A549 (cell line): Measurements from ENCODE around the gene RGS9BP. TPM values are rescaled to one million over a fixed set of nuclear protein-coding genes. Genes with fewer than 3 reads are reported as not detected.

Experiments
- ATAC-seq, 2 experiments: fragments of 200-7000 bp in 1 of 2; fragments of >200 bp in 1 of 2; cut with Nextera tagmentation in 1 of 2; cut with Tn5 transposase in 1 of 2; 3 replicates each; pipeline versions ENCODE4 v1.8.0 to v1.9.1; 2018 to 2020; ENCODE audit warnings: mild to moderate bottlenecking in 1 of 2, moderate library complexity in 1 of 2
- CTCF ChIA-PET: fragments of 300-600 bp; sonication (Branson Sonifier 250); formaldehyde crosslinking; extraction: SDS; loops from one replicate; lab custom pipeline; 2021; ENCODE audit warnings: antibody characterized with exemption, inconsistent platforms; lab: Yijun Ruan, JAX
- POLR2A ChIA-PET: fragments of 350-600 bp; formaldehyde crosslinking; extraction: SDS; loops from one replicate; lab custom pipeline; 2021; ENCODE audit warnings: antibody characterized with exemption, inconsistent platforms; lab: Yijun Ruan, JAX
- DNase-seq, 2 experiments: peaks; one replicate each; pipeline versions ENCODE4 v3.0.0 to v3.0.0-alpha.2; 2011 to 2016; ENCODE audit warnings: low read depth in 1 of 2, low spot score in 1 of 2
- FAIRE-seq: peaks from 2 replicates; lab custom pipeline; 2011; peaks lifted over from hg19 to GRCh38; lab: Jason Lieb, UNC
- H3K27ac ChIP-seq, 2 experiments: fragments of >200 bp; sonication (Bioruptor Twin); formaldehyde crosslinking; 3 replicates each; pipeline ENCODE4 v1.5.1; 2016 to 2017
- H3K4me1 ChIP-seq: fragments of >200 bp; sonication (Bioruptor Twin); formaldehyde crosslinking; 3 replicates; pipeline ENCODE4 v1.6.1; 2016
- H3K4me2 ChIP-seq: fragments of >200 bp; sonication (Bioruptor Twin); formaldehyde crosslinking; 3 replicates; pipeline ENCODE4 v1.6.1; 2016
- H3K4me3 ChIP-seq: fragments of >200 bp; sonication (Bioruptor Twin); formaldehyde crosslinking; 3 replicates; pipeline ENCODE4 v1.5.1; 2016
- H3K9me3 ChIP-seq: fragments of >200 bp; sonication (Bioruptor Twin); formaldehyde crosslinking; 3 replicates; pipeline ENCODE4 v1.6.1; 2016
- HDAC2 ChIP-seq: fragments of 200-600 bp; sonication (generic); IDR thresholded peaks from 2 replicates; pipeline ENCODE4 v1.6.1; 2016
- MAZ ChIP-seq: fragments of 150-350 bp; IDR thresholded peaks from 2 replicates; pipeline ENCODE4 v1.6.1; 2014; ENCODE audit warnings: antibody characterized with exemption, low read depth, low read length, borderline replicate concordance
- ZSCAN20 ChIP-seq: fragments of 250-450 bp; sonication (Bioruptor Pico); IDR thresholded peaks from 2 replicates; pipeline ENCODE4 v1.8.0; 2022; ENCODE audit warnings: mild to moderate bottlenecking, moderate library complexity
- WGBS: methylation state at CpG from one replicate; pipeline ENCODE4 v1.1.6; 2017; ENCODE audit errors: missing lambda C conversion rate; 5-methylcytosine and 5-hydroxymethylcytosine counted together
- polyA plus RNA-seq, 4 experiments: library from polyadenylated mRNA; depleted of rRNA in 3 of 4; stranded (reverse); fragments of >200 nt; fragmentation: RNase III in 1 of 4; extraction: RNeasy Plus Mini Kit Qiagen cat#74134 plus additional on column Dnase treatment in 1 of 4; gene quantifications; 2 replicates in 3 of 4; 3 replicates in 1 of 4; pipeline ENCODE4 v1.2.3, GENCODE V29; 2011 to 2017
- small RNA-seq, 6 experiments: library from RNA; depleted of rRNA; stranded (forward); fragments of <200 nt; gene quantifications; one replicate each; pipeline ENCODE3, GENCODE V24; 2012
- TF ChIP-seq, protein P1 (sequence below): fragments of >200 bp; sonication (Bioruptor Twin); formaldehyde crosslinking; IDR thresholded peaks from 2 replicates; pipeline ENCODE4 v1.6.1; 2016

Gene RGS9BP
- polyA plus RNA-seq, 2 of the 4 experiments (the other 2 are of a cell fraction), result 0.17 to 0.41 TPM

DNA sequence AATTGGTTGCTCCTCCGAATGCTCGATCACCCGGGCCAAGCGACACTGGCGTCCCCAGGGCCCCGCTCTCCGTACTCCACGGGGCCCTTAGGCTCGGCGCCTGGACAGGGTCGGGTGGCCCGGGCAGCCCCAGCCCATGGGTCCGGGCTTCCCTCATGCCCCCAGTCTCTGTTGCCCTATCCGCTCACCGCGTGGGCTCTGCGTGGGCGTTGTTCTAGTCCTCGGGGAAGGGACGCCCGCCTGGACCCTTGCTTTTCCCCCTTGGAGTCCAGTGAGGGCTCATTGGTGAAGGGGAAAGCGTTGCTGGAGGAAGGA lies 45.2 kb downstream of the RGS9BP start:
- no peak for ATAC-seq

More for the DNA sequence above, 45.2 kb downstream of the RGS9BP start:
- H3K27ac ChIP-seq, result no peak overlapping the region
- H3K9me3 ChIP-seq, result 0 out of 3 replicates have a peak, but pooled peaks cover 4% of the 10 kb centered on the region
- ChIA-PET CTCF (interaction anchor here (1.4 kb wide), 1 partner anchor 9 kb away, joined by 4 read pairs; no protein-coding TSS in a partner anchor), POLR2A (no interaction called here)
- H3K4me2 ChIP-seq, result no peak overlapping the region
- no peaks in the 10 kb centered on the region for H3K4me1 ChIP-seq
- FAIRE-seq (no peak), DNase-seq (no peak)
- H3K4me3 ChIP-seq, result no peak overlapping the region
- TF ChIP-seq, protein P1, sequence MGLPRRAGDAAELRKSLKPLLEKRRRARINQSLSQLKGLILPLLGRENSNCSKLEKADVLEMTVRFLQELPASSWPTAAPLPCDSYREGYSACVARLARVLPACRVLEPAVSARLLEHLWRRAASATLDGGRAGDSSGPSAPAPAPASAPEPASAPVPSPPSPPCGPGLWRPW, result no peak
- TF ChIP-seq ZSCAN20 (no peak), HDAC2 (no peak), MAZ (no peak)
- 93% methylated on average over 22 of the region's 22 CpGs for WGBS

Small RNA genes lying within 50 kb of the gene (small RNA-seq; reads per million reads assigned to genes)
- 0 reads per million in 6 experiments for gene RN7SL789P

Other genes with a start within 250 kb of the RGS9BP start
- gene PDCD5, start 94.7 kb upstream of the RGS9BP start, polyA plus RNA-seq (2011; rRNA removed), result 196 and 445 TPM in 2 replicates
- gene PDCD5, start 94.7 kb upstream of the RGS9BP start, polyA plus RNA-seq (2017; fragmentation: RNase III; extraction: RNeasy Plus Mini Kit Qiagen cat#74134 plus additional on column Dnase treatment), result 511 to 662 TPM (median 549 TPM) in 3 replicates
- 60.8 and 62.1 TPM in 2 replicates for gene ANKRD27, start 668 bp upstream of the RGS9BP start, polyA plus RNA-seq (2011; rRNA removed)
- gene ANKRD27, start 668 bp upstream of the RGS9BP start, polyA plus RNA-seq (2017; fragmentation: RNase III; extraction: RNeasy Plus Mini Kit Qiagen cat#74134 plus additional on column Dnase treatment), result 23.1 to 23.7 TPM (median 23.1 TPM) in 3 replicates
- gene NUDT19, start 16.0 kb downstream of the RGS9BP start, polyA plus RNA-seq (2011; rRNA removed), result 28.3 and 32.6 TPM in 2 replicates
- gene NUDT19, start 16.0 kb downstream of the RGS9BP start, polyA plus RNA-seq (2017; fragmentation: RNase III; extraction: RNeasy Plus Mini Kit Qiagen cat#74134 plus additional on column Dnase treatment), result 30.1 to 31.1 TPM (median 30.5 TPM) in 3 replicates
- 0.19 and 0.20 TPM in 2 replicates for gene TDRD12, start 43.9 kb downstream of the RGS9BP start, polyA plus RNA-seq (2011; rRNA removed)
- gene TDRD12, start 43.9 kb downstream of the RGS9BP start, polyA plus RNA-seq (2017; fragmentation: RNase III; extraction: RNeasy Plus Mini Kit Qiagen cat#74134 plus additional on column Dnase treatment), result 0.21 to 0.53 TPM (median 0.34 TPM) in 3 replicates
- gene SLC7A9, start 193.9 kb downstream of the RGS9BP start, polyA plus RNA-seq (2011; rRNA removed), result 0.50 and 1.3 TPM in 2 replicates
- 0.54 to 0.62 TPM (median 0.62 TPM) in 3 replicates for gene SLC7A9, start 193.9 kb downstream of the RGS9BP start, polyA plus RNA-seq (2017; fragmentation: RNase III; extraction: RNeasy Plus Mini Kit Qiagen cat#74134 plus additional on column Dnase treatment)